GM21723 (cell line): Measurements from ENCODE around the gene ACBD3.
"Not testable (repeated sequence)": the region's sequence is repeated elsewhere in the genome, so short reads cannot be mapped to it uniquely, and the experiment has no call there.

Experiments used
- ATAC-seq: cut with Tn5 transposase; IDR thresholded peaks from one replicate; pipeline ENCODE4 v1.9.1; 2021; ENCODE audit warnings: mild to moderate bottlenecking, moderate library complexity; ENCODE audit not compliant: unreplicated experiment

ACBD3 gene

DNA sequence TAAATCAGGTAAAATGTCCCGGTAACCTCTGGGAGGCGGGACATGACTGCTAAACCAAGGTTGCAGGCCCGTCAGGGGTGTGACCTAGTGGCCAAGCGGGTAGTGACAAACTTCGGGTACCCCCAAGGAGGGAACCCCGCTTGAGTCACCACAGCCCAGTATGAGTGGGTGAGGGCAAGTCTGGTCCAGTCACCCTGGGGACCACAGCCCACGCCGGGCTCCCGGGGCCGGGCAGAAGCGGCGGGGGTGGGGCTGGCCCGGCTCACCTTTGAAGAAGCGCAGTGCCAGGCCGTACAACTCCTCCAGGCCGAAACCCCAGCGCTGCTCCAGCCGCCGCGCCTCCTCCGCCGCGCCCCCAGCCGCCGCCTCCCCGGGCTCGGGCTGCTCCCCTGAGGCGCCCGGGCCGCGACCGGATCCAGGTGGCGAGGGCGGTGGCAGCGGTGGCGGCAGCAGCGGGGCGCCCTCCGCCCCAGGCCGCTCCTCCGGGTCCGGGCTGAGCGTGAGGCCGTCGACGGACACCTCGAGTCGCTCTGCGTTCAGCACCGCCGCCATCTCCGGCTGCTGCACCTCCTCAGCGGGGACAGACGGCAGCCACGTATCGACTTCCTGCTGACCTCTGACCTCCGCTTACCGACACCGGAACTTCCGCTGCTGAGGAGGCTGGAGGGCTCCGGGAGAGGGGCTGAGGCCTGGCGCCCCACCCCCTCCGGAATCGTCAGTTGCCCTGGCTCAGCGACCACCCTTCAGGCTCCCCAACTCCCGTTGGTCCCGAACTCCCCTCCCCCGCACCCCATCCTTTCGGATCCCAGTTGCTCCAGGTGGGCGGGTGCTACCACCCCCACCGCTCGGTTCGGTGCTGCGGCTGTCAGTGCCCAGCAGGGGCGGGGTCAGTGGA is at the start of gene ACBD3:
Gene ACBD3, minus strand, starts transcription at position 618 of the 895 bp plus-strand sequence. Its CDS starts 66 bp downstream, at position 552.
- peak; percentile 94 for ATAC-seq

DNA sequence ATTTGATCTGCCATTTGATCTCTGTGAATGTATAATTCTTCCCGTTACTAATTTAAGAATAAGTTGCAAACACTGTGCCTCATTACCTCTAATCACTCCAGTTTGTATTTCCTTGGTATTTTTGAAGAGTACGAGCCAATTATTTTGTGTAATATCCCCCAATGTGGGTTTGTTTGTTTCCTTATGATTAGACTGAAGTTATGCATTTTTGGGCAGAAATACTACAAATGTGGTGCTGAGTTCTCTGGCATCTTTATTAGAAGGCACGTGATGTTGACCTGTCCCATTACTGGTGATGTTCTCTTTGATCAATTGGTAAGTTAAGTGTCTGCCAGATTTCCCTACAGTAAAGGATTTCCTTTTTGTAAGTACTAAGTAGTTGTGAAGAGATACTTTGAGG is 47.3 kb upstream of the ACBD3 start:
- ATAC-seq: no peak

DNA sequence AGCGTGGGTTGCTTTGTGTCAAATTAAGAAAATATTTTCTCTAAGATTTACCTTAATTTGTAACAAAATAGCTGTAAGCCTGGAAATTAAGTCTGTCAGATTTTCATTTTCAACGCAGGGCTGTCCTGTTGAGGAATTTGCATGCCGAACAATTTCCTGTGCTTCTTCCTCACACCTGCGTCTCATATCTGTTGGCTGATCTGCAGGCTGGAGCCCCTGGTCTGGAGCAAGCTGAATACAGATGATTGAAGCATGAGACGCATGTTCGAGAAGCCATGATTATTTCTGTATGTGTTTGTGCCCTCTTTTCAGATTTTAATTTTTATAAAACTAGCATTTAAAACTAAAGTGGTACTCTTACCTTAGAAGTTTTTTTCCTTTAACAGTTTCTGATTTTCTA is 46.8 kb upstream of the ACBD3 start:
- no peak for ATAC-seq

DNA sequence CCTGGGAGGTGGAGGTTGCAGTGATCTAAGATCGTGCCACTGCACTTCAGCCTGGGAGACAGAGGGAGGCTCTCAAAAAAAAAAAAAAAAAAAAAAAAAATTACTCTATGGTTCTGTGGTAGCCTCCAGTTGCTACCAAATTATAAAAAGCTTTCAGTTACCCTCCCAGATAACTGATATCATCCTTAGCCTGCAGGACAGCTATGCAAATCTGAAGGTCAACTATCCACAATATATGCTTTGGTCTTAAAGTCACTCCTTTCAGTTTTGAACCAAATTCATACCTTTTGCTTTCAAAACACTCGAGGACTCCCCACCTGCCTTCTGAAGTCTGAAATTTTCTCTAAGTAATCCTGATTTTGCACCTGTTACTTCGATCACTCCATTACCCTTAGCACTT is 40.1 kb upstream of the ACBD3 start:
- ATAC-seq: no peak

DNA sequence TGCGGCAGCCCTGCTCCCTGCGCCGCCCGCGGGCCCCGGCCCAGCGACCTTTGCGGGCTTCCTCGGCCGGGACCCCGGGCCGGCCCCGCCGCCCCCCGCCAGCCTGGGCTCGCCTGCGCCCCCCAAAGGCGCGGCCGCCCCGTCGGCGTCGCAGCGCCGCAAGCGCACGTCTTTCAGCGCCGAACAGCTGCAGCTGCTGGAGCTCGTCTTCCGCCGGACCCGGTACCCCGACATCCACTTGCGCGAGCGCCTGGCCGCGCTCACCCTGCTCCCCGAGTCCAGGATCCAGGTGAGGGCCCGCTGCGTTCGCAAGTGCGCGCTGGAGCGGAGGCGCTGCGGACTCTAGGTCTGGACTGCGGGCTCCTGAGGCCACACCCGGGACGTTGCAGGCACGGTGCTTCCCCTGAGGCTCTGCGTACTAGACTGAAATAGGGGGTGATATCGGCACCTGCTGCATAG is 37.3 kb upstream of the ACBD3 start:
- ATAC-seq: peak; percentile 69

DNA sequence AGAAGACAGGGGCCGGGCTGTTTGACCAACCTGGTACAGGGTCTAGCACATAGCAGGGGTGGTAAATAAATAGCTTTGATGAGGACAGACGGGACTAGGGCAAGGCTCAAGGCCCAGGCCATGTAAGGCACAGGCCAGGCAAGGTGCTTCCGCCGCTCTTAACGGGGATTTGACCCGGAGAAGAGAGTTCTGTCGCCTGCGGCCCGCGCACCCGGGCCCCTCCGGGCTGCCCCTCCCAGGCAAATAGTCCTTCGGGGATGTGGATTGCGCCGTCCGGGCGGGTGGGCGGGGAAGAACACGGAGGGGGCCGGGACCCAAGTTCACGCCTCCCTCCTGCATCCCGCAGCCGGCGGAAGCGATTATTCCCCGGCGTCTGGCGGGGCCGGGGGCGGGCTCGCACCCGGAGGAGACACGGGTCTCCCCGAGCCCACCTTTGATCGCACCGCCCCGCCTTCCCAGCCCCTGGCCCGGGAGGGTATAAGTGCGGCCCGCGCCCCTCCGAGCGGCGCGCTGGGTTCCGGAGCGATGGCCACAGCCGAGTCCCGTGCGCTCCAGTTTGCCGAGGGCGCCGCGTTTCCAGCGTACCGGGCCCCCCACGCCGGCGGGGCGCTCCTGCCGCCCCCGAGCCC is 36.7 kb upstream of the ACBD3 start, which contains the start of gene MIXL1:
Gene MIXL1, plus strand, starts transcription at position 508 of the 629 bp plus-strand sequence. Its CDS starts 18 bp downstream, at position 526.
- peak; percentile 45 for ATAC-seq

DNA sequence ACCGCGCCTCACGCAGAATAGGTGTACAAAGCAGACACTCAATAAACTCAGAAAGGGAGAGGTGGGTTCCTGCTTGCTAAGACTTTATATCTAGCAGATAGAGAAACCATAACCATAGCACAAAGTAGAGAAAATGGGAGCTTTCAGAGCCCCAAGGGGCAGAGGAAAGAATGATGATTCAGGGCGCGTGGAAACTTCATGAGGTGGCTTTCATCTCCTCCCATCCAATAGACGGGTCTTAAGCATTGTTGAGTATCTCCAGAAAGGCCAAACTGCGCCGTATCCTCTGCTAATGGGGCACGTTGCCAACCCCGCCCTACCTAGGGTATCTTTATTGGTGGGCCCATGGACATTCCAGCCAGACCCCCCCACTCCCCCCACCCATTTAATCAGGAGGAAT is 36.1 kb upstream of the ACBD3 start:
- ATAC-seq: no peak

DNA sequence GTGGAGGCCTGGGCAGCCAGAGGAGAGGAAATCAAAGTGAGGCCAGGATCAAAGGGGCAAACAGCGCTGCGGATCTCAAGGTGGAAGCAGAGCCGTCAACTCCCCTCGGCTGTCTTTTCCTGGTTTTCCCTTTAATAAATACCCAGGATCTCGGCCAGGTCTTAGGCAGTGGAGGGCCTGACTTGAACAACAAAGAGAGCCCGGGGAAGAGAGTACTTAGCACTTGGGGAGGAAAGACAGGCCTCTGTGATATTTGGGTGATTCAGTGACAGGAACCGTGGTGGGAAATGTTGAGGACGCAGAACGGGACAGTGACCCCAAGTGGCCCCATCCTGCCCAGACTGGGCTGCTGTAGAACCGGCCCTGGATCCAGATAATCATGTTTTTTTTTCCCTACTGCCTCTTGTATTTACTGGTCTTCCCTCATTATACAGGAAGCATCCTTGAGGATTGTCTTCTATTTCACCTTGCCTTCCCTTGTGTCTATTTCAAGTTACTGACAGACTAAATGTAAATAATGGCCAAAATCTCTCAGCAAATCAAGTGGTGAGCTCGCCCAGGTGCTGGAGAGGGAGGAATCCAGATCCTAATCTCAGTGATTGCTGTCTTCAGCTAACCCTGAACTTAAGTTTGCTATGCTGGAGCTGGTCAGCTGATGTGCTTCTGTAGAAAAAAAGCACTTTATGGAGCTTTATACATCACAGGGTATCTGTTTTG is 34.1 kb upstream of the ACBD3 start:
- ATAC-seq: no peak

DNA sequence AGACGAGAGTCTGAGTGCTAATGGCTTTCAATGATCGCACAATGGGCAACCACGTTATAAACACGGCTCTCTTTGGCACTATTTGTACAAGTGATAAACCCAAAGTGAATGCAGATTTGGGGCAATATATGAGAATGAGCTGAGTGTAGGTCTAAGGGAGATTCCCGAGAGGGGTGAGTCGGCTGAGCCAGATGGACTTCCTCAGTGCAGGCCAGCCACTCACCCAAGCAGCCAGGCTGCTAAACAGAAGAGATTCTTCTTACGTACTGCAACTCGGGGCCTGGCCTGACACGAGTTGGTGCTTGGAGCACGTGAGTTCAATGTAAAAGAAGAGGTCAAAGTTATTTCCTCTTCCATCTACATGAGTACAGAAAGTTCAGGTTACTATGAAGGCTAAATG is 30.7 kb upstream of the ACBD3 start:
- ATAC-seq: no peak

DNA sequence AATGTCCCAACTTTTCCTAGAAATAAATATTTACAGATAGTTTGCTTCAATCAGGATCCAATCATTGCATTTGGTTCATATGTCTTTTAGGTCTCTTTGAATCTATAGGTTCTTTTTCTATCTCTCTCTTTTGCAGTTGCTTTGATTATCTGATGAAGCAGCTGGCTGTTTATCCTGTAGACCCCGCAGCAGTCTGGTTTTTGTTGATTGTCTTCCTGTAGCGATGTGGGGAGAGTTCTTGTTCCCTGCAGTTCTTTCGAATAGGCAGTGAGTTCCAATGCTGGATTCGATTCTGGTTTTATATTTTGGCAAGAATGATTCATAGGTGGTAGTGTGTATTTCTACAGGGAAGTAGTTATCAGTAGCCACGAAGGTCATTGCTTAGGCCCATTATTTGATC is 29.5 kb upstream of the ACBD3 start:
- ATAC-seq: no peak

DNA sequence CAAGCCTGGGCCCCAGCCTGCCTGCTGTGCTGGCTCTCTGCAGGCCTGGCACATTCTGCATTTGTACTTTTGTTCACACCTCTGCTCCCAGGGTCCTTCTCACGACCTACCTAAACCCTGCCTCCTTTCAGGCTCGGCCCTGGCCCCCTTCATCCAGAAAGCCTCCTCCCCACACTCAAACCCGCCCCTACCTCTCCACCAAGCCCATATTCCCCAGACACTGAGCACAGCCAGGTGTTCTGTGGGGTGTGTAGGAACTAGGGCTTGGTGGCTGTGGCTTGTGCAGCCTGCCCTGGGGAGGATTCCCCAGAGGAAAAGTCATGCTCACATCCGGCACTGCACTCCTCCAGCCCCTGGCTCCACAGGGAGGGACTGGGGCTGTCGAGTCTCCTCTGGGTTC is 28.7 kb upstream of the ACBD3 start:
- no peak for ATAC-seq

DNA sequence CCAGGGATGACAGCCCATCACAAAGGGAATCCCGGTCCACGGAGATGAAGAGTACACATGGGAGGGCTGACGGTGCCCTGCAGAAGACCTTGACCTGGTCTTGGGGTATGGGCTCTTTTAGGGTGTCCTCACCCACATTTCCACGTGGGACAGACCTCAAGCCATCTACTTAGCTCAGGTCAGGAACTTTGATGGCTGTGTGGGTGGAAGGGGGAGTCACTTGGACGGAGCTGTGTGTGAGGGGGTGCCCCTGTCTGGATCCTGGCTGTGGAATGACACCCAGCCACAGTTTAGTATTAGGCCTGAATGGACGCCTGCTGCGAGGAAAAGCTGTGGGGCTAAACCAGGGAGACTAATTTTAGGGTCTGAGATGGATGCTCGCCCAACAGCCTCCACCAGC is 26.0 kb upstream of the ACBD3 start:
- ATAC-seq: no peak

DNA sequence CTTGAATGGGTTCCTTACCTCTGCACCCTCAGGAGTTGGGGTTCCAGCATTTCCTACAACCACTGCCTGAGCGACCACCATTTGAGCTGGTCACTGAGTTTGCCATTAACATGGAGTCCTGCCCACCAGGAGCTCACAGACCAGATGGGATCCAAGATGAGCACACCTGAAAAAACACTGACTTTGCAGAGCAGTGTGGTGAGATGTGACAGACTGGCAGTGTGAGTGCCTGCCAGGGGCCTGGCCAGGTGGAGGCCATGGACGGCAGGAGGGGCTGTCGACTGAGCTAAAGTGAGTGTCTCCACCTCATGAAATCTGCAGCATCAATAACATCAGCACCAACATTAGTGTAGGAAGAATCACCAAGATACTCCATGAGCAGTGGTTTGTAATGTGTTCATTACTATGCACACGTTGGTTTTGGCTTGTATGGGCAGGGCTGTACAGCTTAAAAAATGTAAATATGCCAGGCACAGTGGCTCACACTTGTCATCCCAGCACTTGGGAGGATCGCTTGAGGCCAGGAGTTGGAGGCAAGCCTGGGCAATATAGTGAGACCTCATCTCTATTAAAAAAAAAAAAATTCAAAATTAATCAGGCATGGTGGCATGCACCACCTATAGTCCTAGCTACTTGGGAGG is 24.8 kb upstream of the ACBD3 start:
- ATAC-seq: no peak

DNA sequence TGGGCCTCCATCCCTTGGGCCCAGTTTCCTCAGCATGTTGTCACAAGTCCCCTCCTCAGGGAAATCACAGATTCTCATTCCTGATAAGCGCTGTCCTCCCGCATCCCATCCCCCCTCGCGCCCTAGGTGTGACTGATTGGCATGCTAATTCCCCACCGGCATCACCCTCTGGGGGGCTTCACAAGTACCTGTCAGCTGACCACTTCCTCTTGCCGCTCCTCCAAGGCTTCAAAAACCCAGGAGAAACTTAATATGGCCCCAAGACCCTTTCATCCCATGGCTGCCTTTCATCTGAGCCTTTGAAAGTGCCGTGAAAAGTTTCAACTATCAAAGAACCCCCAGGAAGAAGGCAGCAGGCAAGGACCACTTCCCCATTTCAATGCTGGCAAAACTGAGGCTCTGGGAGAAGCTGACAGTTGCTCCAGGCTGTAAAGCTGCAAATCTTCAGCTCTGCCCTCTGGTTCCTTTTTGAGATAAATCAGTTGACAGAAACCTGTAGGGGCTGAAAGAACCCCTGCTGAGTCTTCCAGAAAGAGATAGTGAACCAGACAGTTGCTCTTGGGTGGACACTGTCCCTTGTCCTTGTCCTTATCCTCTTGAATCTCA is 24.1 kb upstream of the ACBD3 start:
- no peak for ATAC-seq

DNA sequence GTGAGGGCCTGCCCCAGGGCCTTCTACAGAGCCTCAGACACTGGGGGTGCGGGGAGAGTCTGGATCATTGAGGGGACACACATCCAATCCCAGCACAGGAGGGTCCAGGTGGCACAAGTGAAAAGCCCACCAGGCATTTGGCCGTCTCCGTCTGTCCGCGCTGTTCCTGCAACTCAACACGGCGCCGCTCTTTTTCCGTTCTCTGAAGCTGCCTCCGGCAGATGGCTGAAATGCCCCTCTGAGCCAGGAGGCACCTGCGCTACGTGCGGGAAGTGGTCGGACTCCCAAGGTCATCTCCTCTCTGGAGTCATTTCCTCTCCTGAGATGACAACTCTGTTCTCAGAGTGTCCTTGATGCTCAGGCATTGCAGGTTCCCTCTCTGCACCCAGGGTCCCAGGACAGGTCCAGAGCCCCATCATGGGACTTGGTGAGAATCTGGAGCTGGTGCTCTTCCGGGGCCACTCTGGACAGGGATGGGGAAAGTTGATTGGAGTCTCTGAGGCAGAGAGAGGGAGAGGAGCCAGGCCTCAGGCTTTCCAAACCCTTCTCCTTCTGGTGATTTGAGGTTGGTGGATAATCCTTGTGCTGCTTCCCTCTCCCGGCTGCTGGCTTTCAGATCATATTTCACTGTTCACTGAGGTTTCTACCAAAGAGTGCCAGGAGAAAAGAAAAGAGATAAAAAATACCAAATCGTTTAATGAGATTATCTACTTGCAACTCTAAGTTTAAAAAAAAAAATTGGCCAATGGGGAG is 22.9 kb upstream of the ACBD3 start:
- ATAC-seq: no peak

DNA sequence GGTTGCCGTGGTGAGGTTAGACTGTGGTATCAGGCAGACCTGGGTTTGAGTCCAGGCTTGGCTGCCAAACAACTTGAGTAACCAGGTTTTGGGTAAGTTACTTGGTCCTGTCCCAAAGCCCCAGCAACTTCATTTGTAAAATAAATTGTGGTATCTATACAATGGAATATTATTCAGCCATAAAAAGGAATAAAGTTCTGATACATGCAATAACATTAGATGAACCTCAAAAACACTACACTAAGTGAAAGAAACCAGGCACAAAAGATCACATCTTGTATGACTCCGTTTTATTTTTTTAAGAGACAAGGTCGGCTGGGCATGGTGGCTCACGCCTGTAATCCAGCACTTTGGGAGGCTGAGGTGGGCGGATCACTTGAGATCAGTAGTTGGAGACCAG is 20.5 kb upstream of the ACBD3 start:
- no peak for ATAC-seq

DNA sequence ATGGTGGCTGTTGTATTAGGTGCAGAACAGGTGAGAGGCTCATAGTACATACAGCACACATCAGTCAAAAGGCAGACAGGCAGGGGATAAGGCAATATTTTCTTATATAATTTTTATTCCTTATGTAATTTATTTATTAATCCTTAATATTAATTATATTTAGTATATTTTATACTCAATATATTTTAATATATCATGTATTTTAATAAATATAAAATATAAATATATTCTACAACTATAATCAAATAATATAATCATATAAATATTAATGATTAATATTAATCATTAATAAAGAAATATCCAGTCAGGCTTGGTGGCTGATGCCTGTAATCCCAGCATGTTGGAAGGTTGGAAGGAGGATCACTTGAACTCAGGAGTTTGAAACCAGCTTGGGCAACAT is 17.7 kb upstream of the ACBD3 start:
- no peak for ATAC-seq

DNA sequence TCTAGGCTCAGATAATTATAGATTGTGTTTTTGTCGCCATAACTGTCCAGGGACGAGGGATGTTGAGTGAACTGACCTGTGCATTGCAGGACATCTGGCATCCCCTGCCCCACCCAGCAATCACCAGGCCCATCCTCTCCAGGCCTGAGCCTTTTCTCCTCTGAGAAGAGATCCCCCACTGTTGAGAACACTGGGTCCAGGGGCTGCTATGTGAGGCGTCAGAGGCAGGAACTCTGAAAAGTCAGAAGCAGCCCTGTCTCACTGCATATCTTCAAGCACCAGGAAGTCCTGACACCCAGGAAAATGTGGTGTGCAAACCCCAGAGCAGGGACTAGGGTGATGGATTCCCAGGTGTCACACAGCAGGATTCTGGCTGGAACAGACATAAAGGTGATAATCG is 17.1 kb upstream of the ACBD3 start:
- ATAC-seq: no peak

DNA sequence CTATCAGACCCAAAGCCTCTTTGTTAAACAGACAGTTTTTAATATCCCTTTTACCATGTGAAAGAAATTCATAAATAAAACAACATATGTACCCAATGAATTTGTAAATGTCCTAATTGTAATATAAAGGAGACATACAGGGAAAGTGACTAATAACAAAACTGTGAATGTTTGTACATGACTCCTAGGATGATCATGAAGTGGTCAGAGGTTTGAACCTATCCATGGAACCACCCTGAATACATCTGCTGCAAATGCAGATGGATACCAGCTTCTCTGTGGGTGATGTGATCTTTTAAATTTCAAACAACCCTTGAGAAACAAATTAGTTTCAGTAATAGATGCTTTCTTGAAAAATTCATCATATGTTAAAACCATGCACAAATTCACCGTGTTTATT is 16.7 kb upstream of the ACBD3 start:
- no peak for ATAC-seq

DNA sequence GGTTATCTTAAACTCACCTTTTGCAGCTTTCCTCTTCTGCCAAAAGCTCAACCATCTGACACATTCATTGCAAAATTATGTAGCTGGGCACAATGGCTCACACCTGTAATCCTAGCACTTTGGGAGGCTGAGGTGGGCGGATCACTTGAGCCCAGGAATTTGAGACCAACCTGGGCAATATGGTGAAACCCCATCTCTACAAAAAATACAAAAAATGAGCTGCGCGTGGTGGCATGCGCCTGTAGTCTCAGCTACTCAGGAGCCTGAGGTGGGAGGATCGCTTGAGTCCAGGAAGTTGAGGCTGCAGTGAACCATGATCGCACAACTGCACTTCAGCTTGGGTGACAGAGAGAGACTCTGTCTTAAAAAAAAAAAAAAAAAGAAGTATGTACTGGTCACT is 16.1 kb upstream of the ACBD3 start:
- not testable (repeated sequence) for ATAC-seq
